Testis (tissue), 2 donors: Measurements from ENCODE around the gene HAS3.

Source experiments
- POLR2A ChIP-seq: fragments of 450-650 bp; IDR thresholded peaks from one replicate; pipeline ENCODE4 v1.6.1; 2017; ENCODE audit warnings: antibody characterized with exemption, mild to moderate bottlenecking, moderate library complexity
- TF ChIP-seq, protein P1 (sequence below), 3 experiments: fragments of 450-650 bp in 2 of 3; fragments of 200-600 bp in 1 of 3; sonication (generic) in 1 of 3; IDR thresholded peaks; one replicate each; pipeline ENCODE4 v1.5.1; 2016 to 2019; ENCODE audit warnings: antibody characterized with exemption in 3 of 3, mild to moderate bottlenecking in 2 of 3, moderate library complexity in 1 of 3

DNA sequence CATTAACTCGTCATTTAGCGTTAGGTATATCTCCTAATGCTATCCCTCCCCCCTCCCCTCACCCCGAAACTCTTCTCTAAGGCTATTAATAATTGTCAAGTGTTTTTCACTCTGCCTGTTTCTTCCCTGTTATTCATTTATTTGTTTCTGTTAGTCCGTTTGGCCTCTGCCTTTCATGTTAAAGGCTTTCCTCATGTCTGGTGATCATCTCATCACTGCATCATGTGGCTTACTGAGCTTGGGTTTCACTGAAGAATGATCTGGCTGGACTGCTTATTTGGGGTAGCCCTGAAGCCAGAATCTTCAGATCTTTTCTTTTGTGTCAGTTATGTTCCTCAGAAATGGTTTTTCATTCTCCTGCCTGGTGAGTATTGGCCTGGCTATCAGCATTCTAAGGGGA lies 36.5 kb downstream of the HAS3 start:
- TF ChIP-seq, protein P1, sequence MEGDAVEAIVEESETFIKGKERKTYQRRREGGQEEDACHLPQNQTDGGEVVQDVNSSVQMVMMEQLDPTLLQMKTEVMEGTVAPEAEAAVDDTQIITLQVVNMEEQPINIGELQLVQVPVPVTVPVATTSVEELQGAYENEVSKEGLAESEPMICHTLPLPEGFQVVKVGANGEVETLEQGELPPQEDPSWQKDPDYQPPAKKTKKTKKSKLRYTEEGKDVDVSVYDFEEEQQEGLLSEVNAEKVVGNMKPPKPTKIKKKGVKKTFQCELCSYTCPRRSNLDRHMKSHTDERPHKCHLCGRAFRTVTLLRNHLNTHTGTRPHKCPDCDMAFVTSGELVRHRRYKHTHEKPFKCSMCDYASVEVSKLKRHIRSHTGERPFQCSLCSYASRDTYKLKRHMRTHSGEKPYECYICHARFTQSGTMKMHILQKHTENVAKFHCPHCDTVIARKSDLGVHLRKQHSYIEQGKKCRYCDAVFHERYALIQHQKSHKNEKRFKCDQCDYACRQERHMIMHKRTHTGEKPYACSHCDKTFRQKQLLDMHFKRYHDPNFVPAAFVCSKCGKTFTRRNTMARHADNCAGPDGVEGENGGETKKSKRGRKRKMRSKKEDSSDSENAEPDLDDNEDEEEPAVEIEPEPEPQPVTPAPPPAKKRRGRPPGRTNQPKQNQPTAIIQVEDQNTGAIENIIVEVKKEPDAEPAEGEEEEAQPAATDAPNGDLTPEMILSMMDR (IDR thresholded peaks at IDR 0.05): no peak
- TF ChIP-seq POLR2A: no peak
